Kidney glomerular epithelial cell (primary cell): ENCODE results near the gene BAG3.
"Not testable (repeated sequence)": the region's sequence is repeated elsewhere in the genome, so short reads cannot be mapped to it uniquely, and the experiment has no call there.

Experiments used
- DNase-seq: peaks from one replicate; lab custom pipeline; 2025; lab: John Stamatoyannopoulos, UW

The BAG3 gene

GRCh38 chr10:119693262-119693957 is 42.2 kb downstream of the BAG3 start:
- peak; percentile 54 for DNase-seq

- no peak for DNase-seq
Observed at GRCh38 chr10:119694608-119695007, 43.4 kb downstream of the BAG3 start.

- no peak for DNase-seq
Observed at GRCh38 chr10:119700321-119700954, 49.3 kb downstream of the BAG3 start.

GRCh38 chr10:119701861-119702260 is 50.7 kb downstream of the BAG3 start:
- no peak for DNase-seq

DNA sequence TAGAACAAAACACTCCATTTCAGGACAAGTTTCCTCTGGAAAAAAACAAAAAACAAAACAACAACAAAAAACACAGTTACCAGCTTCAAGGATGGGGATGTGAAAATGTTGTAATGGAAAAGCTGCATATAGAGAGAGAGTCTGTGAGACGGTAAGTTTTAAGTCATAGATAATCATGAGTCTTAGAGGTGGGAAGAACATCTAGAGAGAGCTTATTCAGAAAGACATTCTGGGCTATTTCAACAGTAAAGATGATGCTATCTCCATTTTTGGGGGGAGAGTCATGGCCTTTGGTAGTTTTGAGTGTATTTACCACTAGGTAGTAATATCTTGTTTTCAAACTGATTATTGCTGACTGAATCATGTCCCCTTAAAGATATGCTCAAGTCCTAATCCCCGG is 51.4 kb downstream of the BAG3 start:
- no peak for DNase-seq

GRCh38 chr10:119703903-119704508 is 52.8 kb downstream of the BAG3 start:
- DNase-seq = no peak

- DNase-seq = no peak
Observed at GRCh38 chr10:119705434-119705831, 54.3 kb downstream of the BAG3 start.

DNA sequence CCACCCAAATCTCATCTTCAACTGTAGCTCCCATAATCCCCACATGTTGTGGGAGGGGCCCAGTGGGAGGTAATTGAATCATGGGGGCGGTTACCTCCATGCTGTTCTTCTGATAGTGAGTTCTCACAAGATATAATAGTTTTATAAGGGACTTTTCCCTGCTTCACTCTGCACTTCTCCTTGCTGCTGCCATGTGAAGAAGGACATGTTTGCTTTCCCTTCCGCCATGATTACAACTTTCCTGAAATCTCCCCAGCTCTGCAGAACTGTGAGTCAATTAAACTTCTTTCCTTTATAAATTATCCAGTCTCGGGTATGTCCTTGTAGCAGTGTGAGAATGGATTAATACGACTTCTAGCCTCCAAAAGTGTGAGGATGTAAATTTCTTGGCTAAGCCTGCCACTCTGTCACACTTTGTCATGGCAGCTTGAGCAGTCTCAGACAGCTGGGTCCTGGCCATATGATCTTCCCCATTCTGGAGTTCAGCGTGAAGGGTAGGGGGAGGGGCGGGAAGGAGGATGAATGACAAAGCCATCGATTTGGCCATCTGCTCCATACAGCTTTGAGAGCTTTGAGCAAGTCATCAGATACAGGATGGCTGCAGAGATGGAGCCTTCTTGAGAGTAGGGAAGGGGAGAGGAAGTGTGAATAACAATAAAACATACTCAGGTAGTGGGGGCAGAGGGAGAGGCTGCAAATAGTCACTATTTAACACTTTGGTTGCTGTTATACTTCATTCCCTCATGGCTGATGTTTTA is 55.5 kb downstream of the BAG3 start:
- DNase-seq = no peak

- DNase-seq = not testable (repeated sequence)
Observed at GRCh38 chr10:119707331-119707730, 56.2 kb downstream of the BAG3 start.

DNA sequence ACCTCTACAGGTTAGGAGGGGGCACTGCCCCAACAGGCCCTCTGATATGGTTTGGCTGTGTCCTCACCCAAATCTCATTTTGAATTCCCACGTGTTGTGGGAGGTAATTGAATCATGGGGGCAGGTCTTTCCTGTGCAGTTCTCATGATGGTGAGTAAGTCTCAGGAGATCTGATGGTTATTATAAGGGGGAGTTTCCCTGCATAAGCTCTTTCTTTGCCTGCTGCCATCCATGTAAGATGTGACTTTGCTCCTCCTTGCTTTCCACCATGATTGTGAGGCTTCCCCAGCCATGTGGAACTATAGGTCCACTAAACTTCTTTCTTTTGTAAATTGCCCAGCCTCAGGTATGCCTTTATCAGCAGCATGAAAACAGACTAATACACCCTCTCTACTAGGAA is 59.8 kb downstream of the BAG3 start:
- DNase-seq = not testable (repeated sequence)

- no peak for DNase-seq
Observed at GRCh38 chr10:119713744-119714483, 62.7 kb downstream of the BAG3 start.

DNA sequence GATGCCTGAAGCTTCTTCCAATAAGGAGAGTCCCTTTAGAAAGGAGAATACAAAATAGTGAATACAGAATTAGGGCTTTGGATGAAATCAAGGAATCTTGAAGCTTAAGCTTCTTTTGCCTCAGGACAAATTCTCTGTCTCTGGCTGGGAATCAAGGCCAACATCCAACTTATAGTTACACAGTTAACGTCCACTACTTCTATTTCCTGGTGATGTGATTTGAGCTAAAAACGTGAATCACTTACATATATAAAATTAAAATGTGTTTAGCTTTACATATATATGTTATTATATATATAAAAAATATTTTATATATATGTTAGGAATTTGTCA is 63.3 kb downstream of the BAG3 start:
- DNase-seq = no peak

DNA sequence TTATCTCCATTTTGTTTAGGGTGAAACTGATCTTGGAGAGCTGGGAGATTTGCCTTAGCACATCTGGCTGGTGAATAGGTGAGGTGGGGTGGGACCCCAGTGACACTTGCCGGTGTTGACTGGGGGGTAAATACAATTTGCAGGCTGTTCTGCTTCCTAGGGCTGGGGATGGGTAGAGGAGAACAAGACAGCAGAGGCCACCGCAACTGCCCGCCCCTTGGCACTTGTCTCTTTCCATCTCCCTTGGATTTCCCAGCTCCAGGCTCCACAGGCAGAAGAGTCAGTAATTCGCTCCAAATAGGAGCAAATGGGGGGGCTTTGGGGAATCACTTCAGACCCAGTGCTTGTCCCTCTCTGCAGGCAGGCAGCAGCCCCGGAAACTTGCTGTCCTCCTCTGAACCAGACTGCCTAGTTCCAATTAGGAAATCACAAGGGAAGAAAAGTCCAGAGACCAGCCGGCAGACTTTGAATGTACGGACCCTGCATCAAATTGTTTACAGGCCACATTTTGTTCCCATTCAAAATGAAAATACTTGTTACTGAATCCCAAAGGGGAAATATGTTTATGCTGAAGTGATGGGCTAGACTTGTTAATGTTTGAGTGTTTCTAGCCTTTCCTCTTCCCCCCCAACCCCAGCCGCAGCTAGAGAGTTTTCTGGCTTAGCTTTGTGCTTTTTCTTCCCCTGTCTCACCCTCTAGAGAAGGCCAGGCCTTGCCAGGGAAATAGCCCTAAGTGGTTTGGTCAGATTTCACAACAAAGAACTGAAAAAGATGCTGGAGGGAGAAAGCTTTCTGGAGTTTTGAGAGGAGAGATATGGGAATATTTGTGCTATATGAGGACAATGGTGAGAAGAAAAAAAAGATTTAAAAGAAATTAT is 64.7 kb downstream of the BAG3 start:
- DNase-seq = no peak

DNA sequence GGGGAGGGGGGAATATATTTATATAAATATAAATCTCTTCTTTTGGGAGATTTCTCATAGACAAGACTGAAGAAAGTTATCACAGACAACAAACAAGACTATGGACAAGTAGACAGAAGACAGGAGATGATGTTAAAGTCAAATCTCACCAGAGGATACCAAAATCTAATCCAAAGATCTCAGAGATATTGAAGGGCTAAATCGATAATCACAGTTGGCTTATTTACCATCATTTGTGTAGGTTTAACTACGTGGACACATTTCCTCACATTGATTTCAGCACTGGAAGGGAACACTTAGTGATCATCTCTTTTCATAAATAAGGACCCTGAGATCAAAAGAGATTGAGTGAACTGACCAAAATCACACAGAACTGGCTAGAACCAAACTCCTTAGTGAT is 72.0 kb downstream of the BAG3 start:
- no peak for DNase-seq

GRCh38 chr10:119723624-119724023 is 72.4 kb downstream of the BAG3 start:
- DNase-seq = no peak

GRCh38 chr10:119724593-119725516 is 73.7 kb downstream of the BAG3 start:
- peak; percentile 87 for DNase-seq

DNA sequence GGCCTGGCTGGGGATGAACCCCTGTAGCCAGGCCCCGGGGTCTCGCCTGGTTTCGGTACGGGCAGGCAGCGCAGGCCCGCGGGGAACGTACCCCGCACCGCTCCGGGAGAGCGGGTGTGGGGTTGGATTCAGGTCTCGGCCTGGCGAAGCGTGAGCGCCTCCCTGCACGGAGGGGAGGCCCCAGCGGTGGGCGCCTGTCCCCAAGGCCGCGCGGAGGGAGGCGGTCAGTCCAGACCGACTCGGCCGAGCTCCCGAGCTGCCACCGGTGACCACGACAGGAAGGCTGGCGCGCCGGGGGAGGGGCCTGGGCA is 74.3 kb downstream of the BAG3 start:
- peak; percentile 56 for DNase-seq

DNA sequence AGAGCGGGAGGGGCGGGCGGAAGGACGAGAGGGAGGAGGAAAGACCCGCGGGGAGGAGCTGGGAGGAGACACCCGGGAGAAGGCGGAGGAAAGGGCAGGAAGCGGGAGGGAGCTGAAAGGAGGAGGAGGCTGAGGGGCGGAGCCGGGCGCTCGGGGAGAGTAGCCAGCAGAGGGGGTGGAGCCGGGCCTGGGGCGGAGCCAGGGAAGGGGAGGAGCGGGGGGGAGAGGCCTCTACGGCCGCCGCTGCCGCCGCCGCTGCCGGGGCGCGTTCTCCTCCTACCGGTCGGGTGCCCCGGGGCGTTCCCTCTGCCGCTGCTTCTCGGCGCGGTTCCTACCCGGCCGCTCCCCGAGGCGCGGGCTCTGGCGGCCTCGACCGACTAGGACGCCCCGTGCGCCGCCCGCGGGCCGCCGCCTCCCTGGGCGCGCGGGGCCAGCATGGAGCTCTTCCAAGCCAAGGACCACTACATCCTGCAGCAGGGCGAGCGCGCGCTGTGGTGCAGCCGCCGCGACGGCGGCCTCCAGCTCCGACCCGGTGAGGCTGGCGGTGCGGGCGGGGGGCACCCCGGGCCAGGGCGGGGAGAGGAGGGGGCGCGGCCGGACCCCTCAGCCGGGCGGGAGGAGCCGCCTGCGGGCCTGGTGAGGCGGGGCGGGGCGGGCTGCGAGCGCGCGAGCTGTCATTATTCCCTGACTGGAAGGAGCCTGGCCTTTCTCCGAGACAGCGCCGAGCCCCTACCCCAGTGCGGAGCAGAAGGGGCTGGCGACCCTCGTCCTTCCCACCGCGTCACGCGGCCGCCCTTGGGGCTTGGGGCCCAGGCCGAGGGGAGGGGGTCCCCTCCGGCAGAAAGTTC is 74.9 kb downstream of the BAG3 start, which contains the start of gene INPP5F:
Gene INPP5F (plus strand): TSS at position 223 of the 848 bp plus-strand sequence. CDS start 213 bp downstream, at position 436.
- DNase-seq = peak; percentile 96

DNA sequence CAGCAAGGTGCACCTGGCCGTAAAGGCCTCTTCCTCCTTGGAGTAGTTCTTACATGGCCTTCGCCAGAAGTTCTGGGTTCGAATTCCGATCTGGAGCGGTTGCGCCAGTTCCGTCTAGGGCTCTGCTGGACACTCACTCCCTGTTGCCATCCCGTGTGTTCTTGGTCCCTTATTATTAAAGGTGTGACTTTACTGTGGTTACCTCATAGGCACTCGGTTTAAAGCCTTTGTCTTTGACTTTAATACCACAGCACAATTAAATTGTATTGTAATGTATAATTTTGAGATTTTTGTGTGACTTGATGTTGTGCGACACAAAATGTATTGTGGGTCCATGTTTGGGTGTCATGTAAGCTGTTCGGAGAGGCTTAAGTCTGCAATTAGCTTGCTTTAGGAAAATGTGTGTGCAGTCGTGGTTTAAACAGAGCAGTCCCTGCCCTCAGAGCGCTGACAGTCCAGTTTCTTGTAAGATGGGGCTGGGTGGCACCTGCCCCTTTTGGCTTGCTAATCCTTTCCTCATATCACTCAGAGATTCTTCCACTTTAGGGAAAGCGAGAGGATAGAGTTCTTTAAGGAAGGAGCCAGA is 75.6 kb downstream of the BAG3 start:
- DNase-seq = no peak
